ENCODE results near the gene TMCO4. TPM values are rescaled to one million over a fixed set of nuclear protein-coding genes. Genes with fewer than 3 reads are reported as not detected.

The TMCO4 gene
- total and polyA plus RNA-seq, 10 of the 15 experiments (the other 5 are each of a cell fraction or from before 2014, with no cell fraction given) = 2.4 to 20.8 (median 13.0) TPM

GRCh38 chr1:19733615-19734014 is 66.1 kb downstream of the TMCO4 start:
- Histone ChIP-seq H2AFZ (ENCODE audit: control insufficient read depth, low read depth, low read length) (no peak overlapping the region), H3K4me2 (ENCODE audit: control insufficient read depth, insufficient read depth) (no peak overlapping the region), H3K9ac (ENCODE audit: control insufficient read depth, insufficient read depth, low read length) (no peak overlapping the region), H3K27me3 (replicated peaks in 1 of 2; ENCODE audit: control insufficient read depth in 2 of 2, insufficient read depth in 2 of 2, low read length in 1 of 2) (no peaks in the 10 kb centered on the region), H3K79me2 (ENCODE audit: control insufficient read depth, insufficient read depth, low read length) (no peaks in the 10 kb centered on the region), H3K36me3 (ENCODE audit: control insufficient read depth in 2 of 2, insufficient read depth in 2 of 2, low read length in 1 of 2) (peaks cover 0 to 3% of the 10 kb centered on the region in 2 experiments; a peak in 1 of 4 replicates), H4K20me1 (ENCODE audit: control insufficient read depth, insufficient read depth) (no peaks in the 10 kb centered on the region), H3K4me3 (no peak overlapping the region), H3K27ac (ENCODE audit: control insufficient read depth, insufficient read depth) (no peak overlapping the region), H3K4me1 (ENCODE audit: control insufficient read depth, insufficient read depth, low read length) (no peaks in the 10 kb centered on the region), H3K9me3 (replicated peaks; ENCODE audit: control insufficient read depth, insufficient read depth, low read length) (peaks cover 6% of the 10 kb centered on the region)
- intact Hi-C loops (cut with micrococcal nuclease; ENCODE audit: unreplicated experiment) (no loop called here), in situ Hi-C loops (cut with MboI) (loop anchor here (5.0 kb wide), 1 partner anchor 49 kb away; no protein-coding TSS in a partner anchor)
- FAIRE-seq = no peak
- TF ChIP-seq TCF7 (IDR thresholded peaks at IDR 0.05; ENCODE audit: borderline replicate concordance) (no peak), NFYB (IDR thresholded peaks at IDR 0.05; ENCODE audit: insufficient read depth, low read depth, low read length) (no peak), SMC3 (IDR thresholded peaks at IDR 0.05; ENCODE audit: borderline replicate concordance, low read length) (no peak), POLR2AphosphoS2 (IDR thresholded peaks at IDR 0.05; ENCODE audit: low read depth, low read length) (no peak), RUNX3 (IDR thresholded peaks at IDR 0.05; ENCODE audit: low read length) (no peak), HDAC6 (IDR thresholded peaks at IDR 0.05; ENCODE audit: unreplicated experiment) (no peak), SKIL (IDR thresholded peaks at IDR 0.05; ENCODE audit: low read depth, poor library complexity, severe bottlenecking) (no peak), CREB1 (IDR thresholded peaks at IDR 0.05; ENCODE audit: low read depth) (no peak), SIX5 (IDR thresholded peaks at IDR 0.05; ENCODE audit: low read depth, low read length, severe bottlenecking) (no peak), REST (IDR thresholded peaks at IDR 0.05; ENCODE audit: low read depth, low read length) (no peak), PAX5 (IDR thresholded peaks at IDR 0.05; ENCODE audit: borderline replicate concordance, low read depth, low read length) (no peak)
- POLR2A ChIA-PET = no interaction called here
- RAD21 ChIA-PET (ENCODE audit: unreplicated experiment) = no interaction called here
- 99% methylated on average over 5 of the region's 5 CpGs for WGBS (ENCODE audit: insufficient coverage, insufficient replicate concordance, low lambda C conversion rate, missing lambda C conversion rate)
- CTCF ChIA-PET = interaction anchor here (1.5 kb wide), 1 partner anchor 72 kb away, joined by 5 read pairs; no protein-coding TSS in a partner anchor
- SMC1A ChIA-PET (ENCODE audit: uncharacterized antibody, unreplicated experiment) = no interaction called here
- no peak for DNase-seq (ENCODE audit: low read depth, low spot score)
- no TSS peak for BruUV-seq (replicated peaks)
- ATAC-seq = no peak
